ENCODE measurements around the gene THADA.

Gene THADA

GRCh38 chr2:43186679-43187374 lies 409.0 kb downstream of the THADA start:
- no peak for DNase-seq (ENCODE audit: low read depth)

GRCh38 chr2:43186321-43186678 lies 409.5 kb downstream of the THADA start:
- no peak for DNase-seq (ENCODE audit: low read depth)

GRCh38 chr2:43185146-43185545 lies 410.7 kb downstream of the THADA start:
- DNase-seq (ENCODE audit: low read depth), result no peak

- peak; percentile 88 for DNase-seq (ENCODE audit: low read depth)
Measured at GRCh38 chr2:43184339-43184895, 411.4 kb downstream of the THADA start.

- no peak for DNase-seq (ENCODE audit: low read depth)
Measured at GRCh38 chr2:43183743-43184142, 412.1 kb downstream of the THADA start.

- no peak for DNase-seq (ENCODE audit: low read depth)
Measured at GRCh38 chr2:43180897-43181296, 414.9 kb downstream of the THADA start.

All from iris pigment epithelial cell (primary cell).